ENCODE results near the gene RPL13.

Gene RPL13

GRCh38 chr16:89595330-89596060, 35.0 kb downstream of the RPL13 start:
- H3K4me3 ChIP-seq (ENCODE audit: low read depth, low read length) = no peak overlapping the region

- no peak overlapping the region for H3K4me3 ChIP-seq (ENCODE audit: low read depth, low read length)
Measured at GRCh38 chr16:89596061-89596689, 35.7 kb downstream of the RPL13 start.

- H3K4me3 ChIP-seq (ENCODE audit: low read depth, low read length) = no peak overlapping the region
Measured at GRCh38 chr16:89596957-89597649, 36.6 kb downstream of the RPL13 start.

- H3K4me3 ChIP-seq (ENCODE audit: low read depth, low read length) = no peak overlapping the region
Measured at GRCh38 chr16:89598199-89598598, 37.7 kb downstream of the RPL13 start.

GRCh38 chr16:89599451-89599858, 39.0 kb downstream of the RPL13 start:
- H3K4me3 ChIP-seq (ENCODE audit: low read depth, low read length) = no peak overlapping the region

GRCh38 chr16:89599902-89600301, 39.4 kb downstream of the RPL13 start:
- H3K4me3 ChIP-seq (ENCODE audit: low read depth, low read length) = no peak overlapping the region

- H3K4me3 ChIP-seq (ENCODE audit: low read depth, low read length) = no peak overlapping the region
Measured at GRCh38 chr16:89600427-89600826, 39.9 kb downstream of the RPL13 start.

GRCh38 chr16:89600956-89601355, 40.5 kb downstream of the RPL13 start:
- no peak overlapping the region for H3K4me3 ChIP-seq (ENCODE audit: low read depth, low read length)

GRCh38 chr16:89601906-89602272, 41.4 kb downstream of the RPL13 start:
- no peak overlapping the region for H3K4me3 ChIP-seq (ENCODE audit: low read depth, low read length)

GRCh38 chr16:89602273-89602951, 41.9 kb downstream of the RPL13 start:
- H3K4me3 ChIP-seq (ENCODE audit: low read depth, low read length) = no peak overlapping the region

GRCh38 chr16:89602952-89603590, 42.6 kb downstream of the RPL13 start:
- H3K4me3 ChIP-seq (ENCODE audit: low read depth, low read length) = no peak overlapping the region

GRCh38 chr16:89604764-89605163, 44.3 kb downstream of the RPL13 start:
- no peak overlapping the region for H3K4me3 ChIP-seq (ENCODE audit: low read depth, low read length)

- no peak overlapping the region for H3K4me3 ChIP-seq (ENCODE audit: low read depth, low read length)
Measured at GRCh38 chr16:89605186-89605970, 44.9 kb downstream of the RPL13 start.

GRCh38 chr16:89606006-89606405, 45.5 kb downstream of the RPL13 start:
- H3K4me3 ChIP-seq (ENCODE audit: low read depth, low read length) = no peak overlapping the region

- no peak overlapping the region for H3K4me3 ChIP-seq (ENCODE audit: low read depth, low read length)
Measured at GRCh38 chr16:89607453-89607852, 47.0 kb downstream of the RPL13 start.

GRCh38 chr16:89607937-89608740, 47.7 kb downstream of the RPL13 start:
- H3K4me3 ChIP-seq (ENCODE audit: low read depth, low read length) = no peak overlapping the region

GRCh38 chr16:89610108-89610453, 49.6 kb downstream of the RPL13 start:
- H3K4me3 ChIP-seq (ENCODE audit: low read depth, low read length) = no peak overlapping the region

- H3K4me3 ChIP-seq (ENCODE audit: low read depth, low read length) = no peak overlapping the region
Measured at GRCh38 chr16:89612415-89613166, 52.1 kb downstream of the RPL13 start.

All from iPS-11a (cell line).